Keratinocyte (primary cell): ENCODE results near the gene ITPR2. TPM values are rescaled to one million over a fixed set of nuclear protein-coding genes. Genes with fewer than 3 reads are reported as not detected.

ENCODE experiments used
- DNase-seq: peaks from one replicate; pipeline ENCODE4 v3.0.0-alpha.2; 2011; ENCODE audit warnings: low read depth, missing footprints, low spot score
- FAIRE-seq: peaks from 2 replicates; lab custom pipeline; 2011; peaks lifted over from hg19 to GRCh38; lab: Jason Lieb, UNC
- H2AFZ ChIP-seq: 2 replicates; pipeline ENCODE4 v1.6.0; 2012; ENCODE audit warnings: low read length, control low read depth, inconsistent platforms; ENCODE audit not compliant: control insufficient read depth
- H3K27ac ChIP-seq: 2 replicates; pipeline ENCODE4 v1.5.1; 2011; ENCODE audit warnings: low read length; ENCODE audit not compliant: control insufficient read depth, insufficient read depth
- H3K27me3 ChIP-seq: 3 replicates; pipeline ENCODE4 v1.6.0; 2011; ENCODE audit warnings: low read length; ENCODE audit not compliant: control insufficient read depth, insufficient read depth; ENCODE audit errors: extremely low read depth
- H3K36me3 ChIP-seq, 2 experiments: 2 replicates in 1 of 2; 3 replicates in 1 of 2; pipeline ENCODE4 v1.5.1; 2011; ENCODE audit warnings: low read length in 2 of 2, mild to moderate bottlenecking in 1 of 2; ENCODE audit not compliant: control insufficient read depth in 2 of 2, insufficient read depth in 2 of 2; ENCODE audit errors: extremely low read depth in 1 of 2
- H3K4me1 ChIP-seq: 3 replicates; pipeline ENCODE4 v1.5.1; 2011; ENCODE audit warnings: low read length; ENCODE audit not compliant: control insufficient read depth, insufficient read depth; ENCODE audit errors: extremely low read depth
- H3K4me2 ChIP-seq: 3 replicates; pipeline ENCODE4 v1.6.0; 2011; ENCODE audit warnings: low read depth, low read length; ENCODE audit not compliant: control insufficient read depth, insufficient read depth; ENCODE audit errors: extremely low read depth
- H3K4me3 ChIP-seq, 3 experiments: fragments of 200-600 bp in 1 of 3; sonication (generic) in 1 of 3; 2 replicates in 2 of 3; 3 replicates in 1 of 3; pipeline ENCODE4 v1.5.1; 2011 to 2016; ENCODE audit warnings: low read length in 3 of 3, mild to moderate bottlenecking in 3 of 3, control low read depth in 2 of 3, inconsistent platforms in 1 of 3, low read depth in 1 of 3, mixed read lengths in 1 of 3, mixed run types in 1 of 3, moderate library complexity in 1 of 3; ENCODE audit not compliant: control insufficient read depth in 2 of 3, insufficient read depth in 2 of 3; ENCODE audit errors: extremely low read depth in 1 of 3
- H3K79me2 ChIP-seq: 2 replicates; pipeline ENCODE4 v1.6.0; 2012; ENCODE audit warnings: low read length; ENCODE audit not compliant: control insufficient read depth, insufficient read depth
- H3K9ac ChIP-seq: 3 replicates; pipeline ENCODE4 v1.6.0; 2011; ENCODE audit warnings: low read length; ENCODE audit not compliant: control insufficient read depth, insufficient read depth; ENCODE audit errors: extremely low read depth
- H3K9me1 ChIP-seq: 3 replicates; pipeline ENCODE4 v1.6.0; 2011; ENCODE audit warnings: low read length; ENCODE audit not compliant: control insufficient read depth, insufficient read depth; ENCODE audit errors: extremely low read depth
- H3K9me3 ChIP-seq: 2 replicates; pipeline ENCODE4 v1.5.1; 2012; ENCODE audit warnings: low read depth, low read length; ENCODE audit not compliant: control insufficient read depth
- H4K20me1 ChIP-seq: 3 replicates; pipeline ENCODE4 v1.6.0; 2011; ENCODE audit warnings: low read length; ENCODE audit not compliant: control insufficient read depth, insufficient read depth; ENCODE audit errors: extremely low read depth
- CTCF ChIP-seq, 3 experiments: IDR thresholded peaks in 1 of 3; conservative IDR thresholded peaks in 1 of 3; optimal IDR thresholded peaks in 1 of 3; 2 replicates in 2 of 3; 3 replicates in 1 of 3; pipeline versions ENCODE3 to v1.5.1; 2011; ENCODE audit warnings: low read length in 3 of 3, mild to moderate bottlenecking in 3 of 3, moderate library complexity in 2 of 3, control low read depth in 1 of 3, inconsistent platforms in 1 of 3; ENCODE audit not compliant: insufficient read depth in 2 of 3; ENCODE audit errors: extremely low read depth in 1 of 3
- EZH2 ChIP-seq: IDR thresholded peaks from one replicate; pipeline ENCODE4 v1.6.1; 2012; ENCODE audit warnings: inconsistent platforms, mild to moderate bottlenecking, low read length, moderate library complexity
- dilution Hi-C: fragments of 300-500 bp; cut with MboI; formaldehyde crosslinking; loops from one replicate; pipeline ENCODE4 v1.7.0; 2020; ENCODE audit warnings: low sequenced_read_pairs; ENCODE audit not compliant: extremely low pct_ligation_motif_present
- polyA plus RNA-seq, 5 experiments: library from polyadenylated mRNA; depleted of rRNA in 3 of 5; stranded (reverse) in 3 of 5; stranded (forward) in 1 of 5; unstranded in 1 of 5; fragments of >200 nt; gene quantifications; 1 replicate in 1 of 5; 2 replicates in 3 of 5; 3 replicates in 1 of 5; pipeline versions ENCODE4 v1.2.1 to v1.2.3, GENCODE V29; 2011 to 2012; ENCODE audit warnings: missing spikeins in 2 of 5, low read depth in 1 of 5, low replicate concordance in 1 of 5

Gene ITPR2
- polyA plus RNA-seq, 1 donor (not counting 4 experiments of a cell fraction or from before 2014, with no cell fraction given), result 7.6 TPM

GRCh38 chr12:26701604-26702215 lies 131.3 kb downstream of the ITPR2 start:
- no peak overlapping the region for H3K4me3 ChIP-seq
- H3K9ac ChIP-seq, result no peak overlapping the region
- dilution Hi-C loops, result no loop called here
- FAIRE-seq (peak; percentile 86), DNase-seq (peak; percentile 5)
- H3K9me3 ChIP-seq, result no peaks in the 10 kb centered on the region
- TF ChIP-seq EZH2, result no peak
- peak in 2 of 3 experiments; percentile 29 to 31 for TF ChIP-seq CTCF (optimal IDR thresholded peaks at IDR 0.05 in 1 of 3, IDR thresholded peaks at IDR 0.05 in 1 of 3, conservative IDR thresholded peaks at IDR 0.05 in 1 of 3; ENCODE audit: extremely low read depth in 1 of 3, insufficient read depth in 2 of 3, low read length in 3 of 3)
- H3K4me1 ChIP-seq, result peaks cover 6% of the 10 kb centered on the region
- H3K9me1 ChIP-seq, result no peaks in the 10 kb centered on the region
- H3K4me2 ChIP-seq, result no peak overlapping the region
- no peak overlapping the region for H2AFZ ChIP-seq
- no peak overlapping the region for H3K27ac ChIP-seq
- H3K27me3 ChIP-seq, result no peaks in the 10 kb centered on the region
- peaks cover 0 to 3% of the 10 kb centered on the region in 2 experiments for H3K36me3 ChIP-seq
- H4K20me1 ChIP-seq, result no peaks in the 10 kb centered on the region
- H3K79me2 ChIP-seq, result no peaks in the 10 kb centered on the region

GRCh38 chr12:26700430-26700829 lies 132.6 kb downstream of the ITPR2 start:
- FAIRE-seq, result no peak
- Histone ChIP-seq H3K27me3 (no peaks in the 10 kb centered on the region), H3K9ac (no peak overlapping the region), H3K4me1 (peaks cover 6% of the 10 kb centered on the region), H2AFZ (no peak overlapping the region), H3K36me3 (peaks cover 0 to 4% of the 10 kb centered on the region in 2 experiments), H3K79me2 (no peaks in the 10 kb centered on the region), H3K9me1 (no peaks in the 10 kb centered on the region), H3K4me3 (no peak overlapping the region), H3K27ac (no peak overlapping the region), H3K4me2 (no peak overlapping the region), H3K9me3 (no peaks in the 10 kb centered on the region), H4K20me1 (no peaks in the 10 kb centered on the region)
- no peak for DNase-seq
- TF ChIP-seq CTCF (optimal IDR thresholded peaks at IDR 0.05 in 1 of 3, IDR thresholded peaks at IDR 0.05 in 1 of 3, conservative IDR thresholded peaks at IDR 0.05 in 1 of 3; ENCODE audit: extremely low read depth in 1 of 3, insufficient read depth in 2 of 3, low read length in 3 of 3) (no peak), EZH2 (no peak)
- dilution Hi-C loops, result no loop called here
